ENCODE data around the gene AQP10. TPM values are rescaled to one million over a fixed set of nuclear protein-coding genes. Genes with fewer than 3 reads are reported as not detected.
A peak's percentile ranks its signal among the peaks of the same experiment; 100 is the strongest.

The AQP10 gene
- total RNA-seq, 4 donors from 2014 or later = not detected

DNA sequence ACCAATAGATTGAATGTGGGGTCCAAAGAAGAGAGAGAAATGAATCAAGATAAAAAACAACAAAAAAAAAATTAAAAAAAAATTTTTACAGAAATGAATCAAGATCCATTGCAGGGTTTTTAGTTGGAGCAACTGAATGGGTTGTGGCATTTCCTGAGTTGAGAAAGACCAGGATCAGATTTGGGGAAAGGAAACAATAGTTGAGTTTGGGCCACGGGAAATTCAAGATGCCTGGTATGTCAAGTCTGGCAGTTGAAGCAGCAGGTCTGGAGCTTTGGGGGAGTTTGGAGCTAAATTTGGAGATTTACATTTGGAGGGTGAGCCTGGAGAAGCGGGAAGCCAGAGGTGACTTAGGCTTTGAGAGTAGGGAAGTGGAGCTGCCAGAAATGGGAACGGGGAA, 27.1 kb downstream of the AQP10 start:
- Histone ChIP-seq H3K4me3 (no peak overlapping the region), H3K27ac (no peak overlapping the region), H3K4me1 (peaks cover 9 to 19% (median 11%) of the 10 kb centered on the region in 3 donors), H3K27me3 (no peaks in the 10 kb centered on the region), H3K36me3 (peaks cover 13 to 67% (median 34%) of the 10 kb centered on the region in 3 donors), H3K9me3 (no peaks in the 10 kb centered on the region)
- WGBS, 2 donors = 83 to 86% methylated on average over 3 of the region's 3 CpGs
- intact Hi-C loops (cut with DNase I) = no loop called here
- no peak for DNase-seq
- TF ChIP-seq, protein P1, sequence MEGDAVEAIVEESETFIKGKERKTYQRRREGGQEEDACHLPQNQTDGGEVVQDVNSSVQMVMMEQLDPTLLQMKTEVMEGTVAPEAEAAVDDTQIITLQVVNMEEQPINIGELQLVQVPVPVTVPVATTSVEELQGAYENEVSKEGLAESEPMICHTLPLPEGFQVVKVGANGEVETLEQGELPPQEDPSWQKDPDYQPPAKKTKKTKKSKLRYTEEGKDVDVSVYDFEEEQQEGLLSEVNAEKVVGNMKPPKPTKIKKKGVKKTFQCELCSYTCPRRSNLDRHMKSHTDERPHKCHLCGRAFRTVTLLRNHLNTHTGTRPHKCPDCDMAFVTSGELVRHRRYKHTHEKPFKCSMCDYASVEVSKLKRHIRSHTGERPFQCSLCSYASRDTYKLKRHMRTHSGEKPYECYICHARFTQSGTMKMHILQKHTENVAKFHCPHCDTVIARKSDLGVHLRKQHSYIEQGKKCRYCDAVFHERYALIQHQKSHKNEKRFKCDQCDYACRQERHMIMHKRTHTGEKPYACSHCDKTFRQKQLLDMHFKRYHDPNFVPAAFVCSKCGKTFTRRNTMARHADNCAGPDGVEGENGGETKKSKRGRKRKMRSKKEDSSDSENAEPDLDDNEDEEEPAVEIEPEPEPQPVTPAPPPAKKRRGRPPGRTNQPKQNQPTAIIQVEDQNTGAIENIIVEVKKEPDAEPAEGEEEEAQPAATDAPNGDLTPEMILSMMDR (IDR thresholded peaks at IDR 0.05) = no peak
- no peak for TF ChIP-seq POLR2A (IDR thresholded peaks at IDR 0.05)

DNA sequence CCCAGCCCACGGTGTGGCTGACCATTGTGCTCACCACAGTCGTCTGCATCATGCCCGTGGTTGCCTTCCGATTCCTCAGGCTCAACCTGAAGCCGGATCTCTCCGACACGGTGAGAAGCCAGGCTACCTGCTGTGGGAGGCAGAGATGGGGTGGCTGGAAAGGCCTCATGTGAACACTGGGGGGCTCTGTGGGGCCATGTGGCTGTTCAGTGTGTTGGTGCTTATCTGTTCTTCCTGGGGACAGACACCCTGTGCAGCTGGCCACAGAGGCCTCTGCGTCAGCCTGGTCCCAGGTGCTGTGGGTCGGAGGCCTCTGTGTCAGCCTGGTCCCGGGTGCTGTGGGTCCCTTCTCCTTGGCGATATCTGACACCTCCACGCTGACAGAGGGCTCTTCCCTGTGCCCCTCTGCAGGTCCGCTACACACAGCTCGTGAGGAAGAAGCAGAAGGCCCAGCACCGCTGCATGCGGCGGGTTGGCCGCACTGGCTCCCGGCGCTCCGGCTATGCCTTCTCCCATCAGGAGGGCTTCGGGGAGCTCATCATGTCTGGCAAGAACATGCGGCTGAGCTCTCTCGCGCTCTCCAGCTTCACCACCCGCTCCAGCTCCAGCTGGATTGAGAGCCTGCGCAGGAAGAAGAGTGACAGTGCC, 27.7 kb downstream of the AQP10 start:
- Histone ChIP-seq H3K4me1 (peaks cover 15 to 24% (median 17%) of the 10 kb centered on the region in 3 donors), H3K27me3 (no peaks in the 10 kb centered on the region), H3K9me3 (no peaks in the 10 kb centered on the region), H3K36me3 (peaks cover 13 to 61% (median 34%) of the 10 kb centered on the region in 3 donors), H3K27ac (peak overlapping the region in 1 of 4 donors; percentile 9), H3K4me3 (no peak overlapping the region)
- TF ChIP-seq, protein P1 (IDR thresholded peaks at IDR 0.05) = no peak
- TF ChIP-seq POLR2A (IDR thresholded peaks at IDR 0.05) = no peak
- DNase-seq = no peak
- intact Hi-C loops (cut with DNase I) = no loop called here
- WGBS, 2 donors = 70 to 92% methylated on average over 4 to 12 of the region's 27 CpGs

DNA sequence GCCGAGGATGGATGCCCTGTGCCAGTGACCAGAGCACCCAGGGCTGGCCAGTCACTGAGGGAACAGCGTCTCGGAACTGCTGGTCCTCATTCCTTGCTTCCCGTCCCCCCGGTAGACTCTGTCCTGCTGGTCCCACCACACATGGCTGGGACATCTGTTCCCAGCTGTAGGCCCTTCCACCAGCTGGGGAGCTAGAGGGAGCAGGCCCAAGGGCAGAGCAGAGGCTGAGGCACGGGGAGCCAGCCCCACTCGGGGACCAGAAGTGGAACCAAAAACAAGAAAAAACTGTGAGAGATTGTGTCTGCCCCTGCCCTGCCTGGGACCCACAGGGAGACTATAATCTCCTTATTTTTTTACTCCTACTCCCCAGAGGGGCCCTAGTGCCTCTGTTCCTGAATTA, 28.2 kb downstream of the AQP10 start:
- H3K4me1 ChIP-seq = peaks cover 15 to 30% (median 21%) of the 10 kb centered on the region in 3 donors

DNA sequence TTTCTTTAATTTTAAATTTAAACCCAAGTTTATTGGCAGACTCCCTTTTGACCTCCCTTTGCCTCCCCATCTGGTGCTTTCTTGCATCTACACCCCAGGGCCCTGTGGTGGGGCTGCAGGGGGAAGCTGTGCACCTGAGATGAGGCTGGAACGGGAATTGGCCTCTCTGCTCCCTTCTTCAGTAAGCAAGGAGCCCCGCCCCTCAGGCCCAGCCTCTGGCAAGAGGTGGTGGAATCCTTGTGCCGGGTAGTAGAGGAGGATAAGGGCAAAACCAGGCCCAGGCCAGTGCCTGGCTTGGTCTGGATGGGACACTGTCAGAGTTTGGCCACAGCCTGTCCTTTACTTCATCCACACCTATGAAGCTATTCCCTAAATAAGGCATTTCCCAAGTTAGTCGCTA, 29.5 kb downstream of the AQP10 start:
- Histone ChIP-seq H3K36me3 (peaks cover 8 to 43% (median 17%) of the 10 kb centered on the region in 3 donors), H3K27ac (no peak overlapping the region), H3K9me3 (no peaks in the 10 kb centered on the region), H3K27me3 (no peaks in the 10 kb centered on the region), H3K4me3 (no peak overlapping the region), H3K4me1 (peaks cover 15 to 32% (median 21%) of the 10 kb centered on the region in 3 donors)
- intact Hi-C loops (cut with DNase I) = no loop called here
- 67 to 90% methylated on average over 1 to 3 of the region's 4 CpGs for WGBS, 2 donors
- no peak for TF ChIP-seq POLR2A (IDR thresholded peaks at IDR 0.05)
- TF ChIP-seq, protein P1 (IDR thresholded peaks at IDR 0.05) = no peak
- DNase-seq = no peak

More for the DNA sequence above, 28.2 kb downstream of the AQP10 start:
- 92% methylated on average over 2 of the region's 7 CpGs; no CpG with 5 or more reads in 1 of the 2 donors for WGBS, 2 donors
- Histone ChIP-seq H3K27me3 (no peaks in the 10 kb centered on the region), H3K4me3 (no peak overlapping the region), H3K9me3 (no peaks in the 10 kb centered on the region), H3K36me3 (peaks cover 9 to 55% (median 30%) of the 10 kb centered on the region in 3 donors), H3K27ac (peak overlapping the region in 1 of 4 donors; percentile 9)
- no peak for DNase-seq
- no peak for TF ChIP-seq POLR2A (IDR thresholded peaks at IDR 0.05)
- TF ChIP-seq, protein P1 (IDR thresholded peaks at IDR 0.05) = no peak
- intact Hi-C loops (cut with DNase I) = no loop called here

DNA sequence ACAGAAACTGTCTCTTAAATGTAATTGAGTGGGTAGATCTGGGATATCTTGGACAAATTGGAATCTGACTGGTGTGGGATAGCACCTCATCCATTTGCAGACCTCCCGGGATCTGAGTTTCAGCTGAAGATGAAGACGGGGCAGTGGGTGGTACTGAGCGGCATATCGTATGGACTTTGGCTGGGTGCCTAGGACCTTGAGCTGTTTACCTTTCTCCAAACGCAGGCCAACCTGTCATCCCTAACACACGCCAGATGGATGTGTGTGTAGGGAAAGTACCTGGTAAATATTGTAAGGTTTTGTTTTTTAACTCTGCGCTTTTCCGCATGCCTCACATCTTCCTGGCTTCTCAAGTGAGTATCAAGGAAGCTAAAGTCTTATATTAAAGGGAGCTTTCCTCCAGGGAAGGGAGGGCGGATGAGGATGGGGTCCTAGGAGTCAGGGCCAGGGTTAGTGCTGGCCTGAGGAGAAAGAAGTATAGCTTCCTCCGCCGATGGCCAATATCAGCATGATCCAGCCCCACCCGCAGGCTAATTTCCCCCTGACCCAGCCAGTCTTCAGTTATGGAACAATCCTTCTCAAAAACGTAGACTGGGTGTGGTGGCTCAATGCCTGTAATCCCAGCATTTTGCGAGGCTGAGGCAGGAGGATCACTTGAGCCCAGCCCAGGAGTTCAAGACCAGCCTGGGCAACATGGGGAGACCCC, 30.6 kb downstream of the AQP10 start:
- no peaks in the 10 kb centered on the region for H3K9me3 ChIP-seq
- no peak for TF ChIP-seq POLR2A (IDR thresholded peaks at IDR 0.05)
- TF ChIP-seq, protein P1 (IDR thresholded peaks at IDR 0.05) = no peak
- H3K27ac ChIP-seq = no peak overlapping the region
- DNase-seq = no peak
- peaks cover 0 to 31% (median 6%) of the 10 kb centered on the region in 3 donors for H3K36me3 ChIP-seq
- peaks cover 15 to 32% (median 21%) of the 10 kb centered on the region in 3 donors for H3K4me1 ChIP-seq
- H3K27me3 ChIP-seq = no peaks in the 10 kb centered on the region
- intact Hi-C loops (cut with DNase I) = no loop called here
- WGBS, 2 donors = 47 to 54% methylated on average over 11 to 13 of the region's 14 CpGs
- no peak overlapping the region for H3K4me3 ChIP-seq
